ENCODE measurements around the gene B2M. TPM values are rescaled to one million over a fixed set of nuclear protein-coding genes. Genes with fewer than 3 reads are reported as not detected.
"Not testable (repeated sequence)": the region's sequence is repeated elsewhere in the genome, so short reads cannot be mapped to it uniquely, and the experiment has no call there.

B2M gene
- total RNA-seq, 3 donors from 2014 or later (not counting 1 experiment from before 2014, with no cell fraction given): 7,484 to 8,893 (median 7,665) TPM

DNA sequence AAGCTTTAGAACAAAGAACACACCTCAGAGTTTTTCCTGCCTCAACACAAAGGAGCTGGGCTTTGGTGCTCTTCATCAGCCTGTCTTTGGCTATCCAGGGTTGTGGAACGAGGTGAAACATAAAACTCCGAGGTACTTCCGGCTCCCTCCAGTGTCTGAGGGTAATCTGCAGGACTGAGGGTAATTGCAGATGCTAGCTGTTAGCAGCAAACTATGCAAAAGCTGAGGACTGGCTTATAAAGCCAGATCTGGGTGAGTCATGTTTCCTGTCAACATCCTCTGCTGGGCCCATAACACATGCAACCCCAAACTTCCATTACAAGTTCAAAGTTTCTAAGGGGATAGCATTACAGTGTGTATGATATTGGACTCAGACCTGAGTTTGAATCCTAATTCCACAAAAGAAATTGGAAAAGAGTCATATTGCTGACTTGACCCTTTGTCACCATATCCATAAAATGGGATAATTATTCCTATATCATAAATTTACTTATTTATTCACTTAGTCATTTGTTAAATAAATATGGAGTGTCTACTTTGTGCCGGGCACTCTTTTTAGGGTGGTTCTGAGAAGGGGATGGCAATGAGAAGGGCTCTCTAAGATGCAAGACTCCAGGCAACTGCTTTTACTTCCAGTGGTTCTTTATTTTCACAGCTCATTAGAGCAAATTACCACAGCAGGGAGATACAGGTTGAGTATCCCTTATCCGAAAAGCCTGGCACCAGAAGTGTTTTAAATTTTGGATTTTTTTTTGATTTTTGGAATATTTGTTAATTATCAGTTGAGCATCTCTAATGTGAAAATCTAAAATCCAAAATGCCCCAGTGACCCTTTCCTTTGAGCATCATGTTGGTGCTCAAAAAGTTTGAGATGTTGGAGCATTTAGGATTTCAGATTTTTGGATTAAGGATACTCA is 15.5 kb downstream of the B2M start:
- peak overlapping the region; percentile 96 for H3K27ac ChIP-seq (ENCODE audit: low read length)
- peaks cover 69% of the 10 kb centered on the region for H3K4me1 ChIP-seq (ENCODE audit: control insufficient read depth, insufficient read depth, low read length)
- H3K4me3 Mint-ChIP-seq: peak overlapping the region; percentile 98
- peaks cover 63 to 70% of the 10 kb centered on the region in 2 donors for H3K4me1 Mint-ChIP-seq
- no peaks in the 10 kb centered on the region for H3K36me3 Mint-ChIP-seq
- TF ChIP-seq, protein P1, sequence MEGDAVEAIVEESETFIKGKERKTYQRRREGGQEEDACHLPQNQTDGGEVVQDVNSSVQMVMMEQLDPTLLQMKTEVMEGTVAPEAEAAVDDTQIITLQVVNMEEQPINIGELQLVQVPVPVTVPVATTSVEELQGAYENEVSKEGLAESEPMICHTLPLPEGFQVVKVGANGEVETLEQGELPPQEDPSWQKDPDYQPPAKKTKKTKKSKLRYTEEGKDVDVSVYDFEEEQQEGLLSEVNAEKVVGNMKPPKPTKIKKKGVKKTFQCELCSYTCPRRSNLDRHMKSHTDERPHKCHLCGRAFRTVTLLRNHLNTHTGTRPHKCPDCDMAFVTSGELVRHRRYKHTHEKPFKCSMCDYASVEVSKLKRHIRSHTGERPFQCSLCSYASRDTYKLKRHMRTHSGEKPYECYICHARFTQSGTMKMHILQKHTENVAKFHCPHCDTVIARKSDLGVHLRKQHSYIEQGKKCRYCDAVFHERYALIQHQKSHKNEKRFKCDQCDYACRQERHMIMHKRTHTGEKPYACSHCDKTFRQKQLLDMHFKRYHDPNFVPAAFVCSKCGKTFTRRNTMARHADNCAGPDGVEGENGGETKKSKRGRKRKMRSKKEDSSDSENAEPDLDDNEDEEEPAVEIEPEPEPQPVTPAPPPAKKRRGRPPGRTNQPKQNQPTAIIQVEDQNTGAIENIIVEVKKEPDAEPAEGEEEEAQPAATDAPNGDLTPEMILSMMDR (IDR thresholded peaks at IDR 0.05): no peak
- peak overlapping the region; percentile 100 for H3K27ac Mint-ChIP-seq
- WGBS (ENCODE audit: insufficient coverage): 3% methylated on average over 5 of the region's 5 CpGs
- peak; percentile 52 to 69 (median 58) for ATAC-seq
- intact Hi-C loops (cut with micrococcal nuclease): loop anchor here (1.0 to 5.0 kb wide), 4 partner anchors 12 to 475 kb away; partner anchors contain the start of gene EIF3J
- H3K36me3 ChIP-seq (ENCODE audit: control insufficient read depth, insufficient read depth, low read length): peaks cover 4% of the 10 kb centered on the region
- H3K4me3 ChIP-seq (ENCODE audit: low read length): peak overlapping the region; percentile 27
- H3K9me3 ChIP-seq (ENCODE audit: control insufficient read depth, insufficient read depth, low read length): no peaks in the 10 kb centered on the region
- no peaks in the 10 kb centered on the region for H3K27me3 Mint-ChIP-seq (ENCODE audit: low read depth in 2 of 2)
- no peaks in the 10 kb centered on the region for H3K9me3 Mint-ChIP-seq
- no peaks in the 10 kb centered on the region for H3K27me3 ChIP-seq (ENCODE audit: control insufficient read depth, insufficient read depth, low read length)
- DNase-seq: peak; percentile 72 to 95

DNA sequence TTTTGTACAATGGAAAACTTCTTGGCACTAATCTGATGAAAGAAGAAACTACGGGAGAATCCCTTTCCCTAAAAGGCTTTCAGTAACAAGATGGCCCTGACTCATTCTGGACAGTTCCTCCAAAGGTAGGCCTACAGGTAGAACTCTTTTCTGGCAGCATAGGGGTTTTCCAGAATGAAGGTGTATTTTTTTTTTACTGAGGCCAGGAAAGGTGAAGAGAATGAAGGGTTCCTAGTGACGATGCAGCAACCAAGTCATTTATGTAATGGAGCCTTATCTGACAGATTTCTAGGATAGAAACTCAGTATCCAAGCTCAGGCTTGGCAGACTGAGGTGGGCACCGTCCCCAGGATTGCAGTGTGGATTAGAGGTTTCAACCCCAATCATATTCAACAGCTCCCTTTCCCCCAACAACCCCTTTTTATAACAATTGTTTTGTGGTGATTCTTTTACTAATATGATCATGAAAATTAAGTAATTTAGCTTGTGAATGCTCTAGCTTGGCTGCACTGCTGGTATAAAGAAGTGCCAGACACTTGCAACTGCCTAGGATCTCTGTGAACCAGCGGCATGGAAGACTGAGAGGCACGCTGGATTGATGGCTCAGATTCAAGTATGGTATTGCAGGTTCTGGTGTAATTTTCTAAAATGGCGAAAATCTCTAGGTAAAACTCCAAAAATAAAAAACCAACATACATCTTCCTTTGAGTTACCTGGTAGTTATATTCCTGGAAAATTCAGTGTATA is 16.3 kb downstream of the B2M start:
- DNase-seq (peak in 1 of 2 donors; percentile 74), ATAC-seq (no peak)
- peaks cover 62% of the 10 kb centered on the region for H3K4me1 ChIP-seq (ENCODE audit: control insufficient read depth, insufficient read depth, low read length)
- no peak overlapping the region for H3K4me3 ChIP-seq (ENCODE audit: low read length)
- no peaks in the 10 kb centered on the region for H3K27me3 ChIP-seq (ENCODE audit: control insufficient read depth, insufficient read depth, low read length)
- peaks cover 11% of the 10 kb centered on the region for H3K36me3 ChIP-seq (ENCODE audit: control insufficient read depth, insufficient read depth, low read length)
- H3K9me3 Mint-ChIP-seq: no peaks in the 10 kb centered on the region
- no peaks in the 10 kb centered on the region for H3K9me3 ChIP-seq (ENCODE audit: control insufficient read depth, insufficient read depth, low read length)
- peak overlapping the region; percentile 100 for H3K27ac Mint-ChIP-seq
- intact Hi-C loops (cut with micrococcal nuclease): loop anchor here (1.0 to 5.0 kb wide), 5 partner anchors 16 to 475 kb away; partner anchors contain the start of genes B2M, EIF3J, PATL2 and SPG11
- peaks cover 61 to 63% of the 10 kb centered on the region in 2 donors for H3K4me1 Mint-ChIP-seq
- peak overlapping the region; percentile 96 for H3K27ac ChIP-seq (ENCODE audit: low read length)
- H3K27me3 Mint-ChIP-seq (ENCODE audit: low read depth in 2 of 2): no peaks in the 10 kb centered on the region
- peak overlapping the region; percentile 98 for H3K4me3 Mint-ChIP-seq
- H3K36me3 Mint-ChIP-seq: no peaks in the 10 kb centered on the region
- WGBS (ENCODE audit: insufficient coverage): 81% methylated on average over 4 of the region's 6 CpGs
- TF ChIP-seq, protein P1 (IDR thresholded peaks at IDR 0.05): no peak

DNA sequence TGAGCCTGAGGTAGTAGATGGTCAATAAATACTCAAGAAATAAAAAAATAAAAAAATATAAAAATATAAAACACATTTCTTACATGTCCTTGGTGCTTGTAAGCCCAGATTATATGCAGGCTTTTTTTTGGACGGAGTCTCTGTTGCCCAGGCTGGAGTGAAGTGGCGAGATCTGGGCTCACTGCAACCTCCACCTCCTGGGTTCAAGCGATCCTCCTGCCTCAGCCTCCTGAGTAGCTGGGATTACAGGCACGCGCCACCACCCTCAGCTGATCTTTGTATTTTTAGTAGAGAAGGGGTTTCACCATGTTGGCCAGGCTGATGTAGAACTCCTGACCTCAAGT is 16.9 kb downstream of the B2M start:
- H3K27me3 ChIP-seq (ENCODE audit: control insufficient read depth, insufficient read depth, low read length); H3K36me3 Mint-ChIP-seq; H3K27me3 Mint-ChIP-seq (ENCODE audit: low read depth in 2 of 2); DNase-seq; H3K9me3 Mint-ChIP-seq; H3K9me3 ChIP-seq (ENCODE audit: control insufficient read depth, insufficient read depth, low read length); ATAC-seq: not testable (repeated sequence)
- intact Hi-C loops (cut with micrococcal nuclease): loop anchor here (1.0 to 5.0 kb wide), 4 partner anchors 17 to 474 kb away; partner anchors contain the start of genes B2M, EIF3J, PATL2 and SPG11
- Mint-ChIP-seq H3K4me3 (peak overlapping the region; percentile 98), H3K27ac (peak overlapping the region; percentile 100), H3K4me1 (peaks cover 61 to 63% of the 10 kb centered on the region in 2 donors)
- Histone ChIP-seq H3K36me3 (ENCODE audit: control insufficient read depth, insufficient read depth, low read length) (peaks cover 11% of the 10 kb centered on the region), H3K27ac (ENCODE audit: low read length) (peak overlapping the region; percentile 96), H3K4me3 (ENCODE audit: low read length) (peak overlapping the region; percentile 98), H3K4me1 (ENCODE audit: control insufficient read depth, insufficient read depth, low read length) (peaks cover 58% of the 10 kb centered on the region)
- WGBS (ENCODE audit: insufficient coverage): 52% methylated on average over 5 of the region's 5 CpGs
